ENCODE data around the gene HS3ST3B1.

GRCh38 chr17:14341866-14342265 lies 41.0 kb downstream of the HS3ST3B1 start:
- TF ChIP-seq CTCF (IDR thresholded peaks at IDR 0.05; ENCODE audit: low read depth, low read length, poor library complexity, severe bottlenecking) (no peak), EZH2phosphoT487 (IDR thresholded peaks at IDR 0.05; ENCODE audit: borderline replicate concordance, low read length) (no peak)
